T-helper 1 cell treated with Interleukin-12 subunit alpha and Interleukin-12 subunit beta and Interleukin-4 antibody, amounts not matched to agents 30 ng/mL and 1 ng/mL, for 36 hours (primary cell): ENCODE data around the gene HSD17B14. TPM values are rescaled to one million over a fixed set of nuclear protein-coding genes. Genes with fewer than 3 reads are reported as not detected.
"Not testable (repeated sequence)": the region's sequence is repeated elsewhere in the genome, so short reads cannot be mapped to it uniquely, and the experiment has no call there.

Source experiments
- intact Hi-C: fragments of 100-400 bp; cut with micrococcal nuclease; formaldehyde crosslinking; loops from one replicate; pipeline ENCODE4 v1.15.1; 2024
- total RNA-seq: library from RNA; stranded (reverse); gene quantifications from 2 replicates; pipeline ENCODE4 v1.2.3, GENCODE V29; 2022

HSD17B14 gene
- total RNA-seq, 1 donor from 2014 or later, result 1.3 TPM

DNA sequence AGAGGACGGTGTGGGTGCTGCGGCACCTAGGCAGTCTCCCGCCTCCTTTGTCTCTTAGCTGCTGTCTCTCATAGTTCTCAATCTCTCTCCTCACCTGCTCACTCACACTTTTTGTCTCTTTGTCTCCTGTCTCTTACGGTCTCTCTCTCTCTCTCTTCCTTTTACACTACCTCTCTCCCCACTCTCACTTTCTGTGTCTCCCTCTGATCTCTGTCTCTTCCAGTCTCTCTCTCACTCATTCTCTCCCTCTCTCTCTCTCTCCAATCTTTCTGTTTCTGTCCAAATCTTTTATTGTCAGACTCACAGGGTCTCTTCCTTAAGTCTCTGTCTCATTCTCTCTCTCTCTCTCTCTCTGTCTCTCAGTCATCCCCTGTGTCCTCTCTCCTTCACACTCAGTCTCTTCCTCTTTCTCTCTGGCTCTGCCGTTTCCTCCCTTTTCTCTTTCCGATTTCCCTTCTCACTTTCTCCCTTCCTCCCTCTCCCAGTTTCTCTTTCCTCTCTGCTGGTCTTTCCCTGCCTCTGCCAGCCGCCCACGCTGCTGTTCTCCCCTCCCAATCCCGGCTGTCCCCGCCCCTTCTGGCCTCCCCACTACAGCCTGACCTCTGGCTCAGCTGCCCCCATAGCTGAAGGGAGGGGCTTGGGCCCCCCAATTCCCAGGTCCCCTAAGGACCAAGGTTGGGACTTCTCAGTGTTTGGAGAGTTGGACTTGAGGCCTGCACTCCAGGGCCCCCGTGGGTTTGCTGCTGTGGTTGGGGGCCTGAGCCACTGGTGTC lies 32.0 kb upstream of the HSD17B14 start, which contains the start of gene PLEKHA4:
Gene PLEKHA4, minus strand, starts transcription at position 504 of the 773 bp plus-strand sequence. CDS start 997 bp downstream, outside the sequence.
- intact Hi-C loops, result no loop called here

DNA sequence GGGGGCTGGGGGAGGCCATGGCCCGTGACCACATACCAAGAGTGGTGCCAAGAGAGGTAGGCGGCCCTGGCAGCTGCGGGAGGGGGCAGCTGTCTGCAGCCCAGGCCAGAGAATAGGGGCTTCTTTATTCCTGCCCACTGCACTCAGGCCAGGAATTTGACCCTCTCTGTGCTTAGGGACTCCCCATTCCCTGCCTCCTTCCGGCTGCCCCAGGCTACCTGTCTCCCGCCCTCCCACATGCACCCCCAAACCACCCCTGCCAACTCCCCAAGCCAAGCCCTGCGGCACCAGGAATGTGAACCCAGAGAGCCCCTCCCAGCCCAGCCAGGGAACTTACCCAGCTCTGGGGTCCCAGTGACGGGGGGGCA lies 31.4 kb upstream of the HSD17B14 start:
- intact Hi-C loops, result no loop called here

DNA sequence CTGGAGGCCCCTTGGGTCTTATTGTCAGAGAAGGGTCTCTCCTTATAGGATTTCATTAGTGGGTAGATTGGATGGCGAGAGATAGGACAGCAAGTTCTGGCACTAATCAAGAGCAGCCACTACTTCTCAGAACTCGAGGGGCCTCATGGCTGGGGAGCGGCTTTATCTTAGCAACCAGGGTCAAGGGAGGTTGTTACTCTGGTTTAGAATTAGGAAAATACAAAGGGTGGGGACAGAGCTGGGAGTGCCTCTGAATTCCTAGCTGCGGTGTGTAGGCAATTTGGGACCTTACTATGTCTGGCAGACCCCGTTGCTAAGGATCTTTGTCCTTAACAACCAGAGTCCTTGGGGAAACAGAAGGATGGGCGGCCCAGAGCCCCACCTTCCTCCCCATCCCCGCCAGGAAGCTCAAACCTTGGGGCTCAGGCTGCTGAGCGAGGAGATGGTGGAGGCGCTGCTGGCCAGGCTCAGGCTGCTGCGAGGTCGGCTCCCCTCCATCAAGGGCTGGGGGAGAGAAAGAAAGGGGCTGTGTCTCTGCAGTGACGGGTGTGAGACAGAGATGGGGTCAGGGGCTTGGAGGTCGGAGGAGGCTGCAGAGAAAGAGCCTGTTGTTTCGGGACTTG lies 30.9 kb upstream of the HSD17B14 start:
- intact Hi-C loops, result no loop called here

DNA sequence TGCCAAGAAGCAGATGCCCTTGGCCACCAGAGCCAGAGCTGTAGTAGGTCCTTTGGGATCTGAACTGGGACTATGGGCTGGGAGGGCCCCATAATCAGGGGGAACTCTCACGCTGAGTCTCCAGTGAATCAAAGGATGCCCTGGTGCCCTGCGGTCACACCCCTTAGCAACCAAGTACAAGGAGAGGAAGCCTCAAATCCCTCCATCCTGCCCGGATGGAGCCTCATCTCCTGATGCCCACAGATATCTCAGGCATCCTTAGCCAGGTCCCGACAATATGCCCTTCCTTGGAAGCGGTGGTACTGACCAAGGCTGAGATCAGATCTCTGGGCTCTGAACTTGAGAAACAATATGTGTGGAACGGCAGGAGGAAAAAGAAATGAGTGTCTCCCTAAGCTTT lies 30.4 kb upstream of the HSD17B14 start:
- intact Hi-C loops, result no loop called here

DNA sequence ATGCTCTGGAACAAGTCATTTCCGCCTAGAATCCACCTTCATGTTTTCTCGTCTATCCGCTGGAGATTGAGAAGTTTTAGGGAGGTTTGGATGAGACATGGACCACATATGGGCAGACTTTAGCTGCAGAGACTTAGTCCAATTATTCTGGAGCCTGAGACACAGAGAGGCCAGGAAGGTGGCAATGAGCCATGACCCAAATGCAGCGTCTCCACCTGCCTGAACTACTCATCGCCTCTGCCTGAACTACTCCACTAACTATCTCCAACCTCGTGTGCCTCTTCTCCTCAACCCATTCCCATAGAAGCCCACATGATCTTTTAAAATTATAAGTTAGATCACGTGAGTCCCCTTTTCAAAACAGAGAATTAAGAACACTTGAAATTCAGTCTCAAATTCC lies 26.5 kb upstream of the HSD17B14 start:
- intact Hi-C loops, result no loop called here

DNA sequence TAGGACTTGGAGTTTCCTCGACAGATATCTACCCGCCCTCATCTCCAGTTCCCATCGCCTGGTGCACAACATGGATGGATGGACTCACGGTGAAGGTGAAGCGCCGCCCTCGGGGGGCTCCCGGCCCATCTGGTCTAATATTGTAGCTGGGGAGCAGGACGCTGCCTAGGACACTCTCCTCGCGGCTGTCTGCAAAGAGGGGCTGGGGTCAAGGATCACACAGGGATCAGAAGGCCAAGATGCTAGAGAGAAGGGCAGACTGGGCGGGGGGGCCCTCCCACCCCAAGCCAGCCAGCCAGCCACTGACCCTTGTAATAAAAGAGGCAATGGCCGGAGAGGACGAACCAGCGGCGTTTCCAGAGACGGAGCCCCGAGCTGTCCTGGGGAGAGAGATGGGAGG lies 25.0 kb upstream of the HSD17B14 start:
- intact Hi-C loops, result no loop called here

DNA sequence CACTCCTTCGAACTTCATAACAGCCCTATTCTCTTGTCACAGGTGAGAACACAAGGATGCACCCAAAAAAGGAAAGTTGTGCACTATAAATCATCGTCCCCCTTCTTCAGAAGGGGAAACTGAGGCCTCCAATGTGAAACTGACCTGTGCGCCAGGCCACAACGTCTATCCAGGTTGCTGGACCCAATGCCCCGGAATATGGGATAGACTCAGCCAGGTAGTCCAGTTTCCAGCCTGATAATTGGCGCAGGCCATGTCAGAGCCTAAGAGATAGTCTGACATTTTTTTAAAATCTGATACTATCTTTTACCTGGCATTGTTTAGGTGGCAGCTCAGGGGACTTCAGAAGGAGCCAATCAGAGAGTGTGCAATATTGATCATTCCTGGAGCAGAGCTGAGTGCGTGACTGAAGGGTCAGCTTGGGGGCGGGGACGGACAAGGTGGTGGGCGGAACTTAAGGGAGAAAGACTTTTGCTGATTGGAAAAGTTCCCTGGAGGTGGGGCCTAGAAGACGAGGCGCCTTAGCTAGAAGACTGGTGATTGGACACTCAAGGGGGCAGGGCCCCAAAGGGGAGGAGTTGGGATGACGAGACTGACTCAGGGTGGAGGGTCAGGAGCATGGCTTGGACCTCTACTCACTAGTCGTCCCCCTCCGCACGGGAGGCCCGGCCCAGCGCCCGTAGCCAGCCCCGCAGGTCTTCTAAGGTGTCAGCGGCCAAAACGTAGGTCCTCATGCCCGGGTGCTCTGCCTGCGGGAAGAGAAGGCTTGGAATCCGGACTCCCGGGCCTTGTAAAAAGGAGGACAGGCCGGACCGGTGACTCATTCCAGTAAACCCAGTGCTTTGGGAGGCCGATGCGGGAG lies 23.7 kb upstream of the HSD17B14 start:
- intact Hi-C loops, result loop anchor here (1.0 kb wide), 1 partner anchor 12 kb away; the partner anchor contains the start of gene PPP1R15A

DNA sequence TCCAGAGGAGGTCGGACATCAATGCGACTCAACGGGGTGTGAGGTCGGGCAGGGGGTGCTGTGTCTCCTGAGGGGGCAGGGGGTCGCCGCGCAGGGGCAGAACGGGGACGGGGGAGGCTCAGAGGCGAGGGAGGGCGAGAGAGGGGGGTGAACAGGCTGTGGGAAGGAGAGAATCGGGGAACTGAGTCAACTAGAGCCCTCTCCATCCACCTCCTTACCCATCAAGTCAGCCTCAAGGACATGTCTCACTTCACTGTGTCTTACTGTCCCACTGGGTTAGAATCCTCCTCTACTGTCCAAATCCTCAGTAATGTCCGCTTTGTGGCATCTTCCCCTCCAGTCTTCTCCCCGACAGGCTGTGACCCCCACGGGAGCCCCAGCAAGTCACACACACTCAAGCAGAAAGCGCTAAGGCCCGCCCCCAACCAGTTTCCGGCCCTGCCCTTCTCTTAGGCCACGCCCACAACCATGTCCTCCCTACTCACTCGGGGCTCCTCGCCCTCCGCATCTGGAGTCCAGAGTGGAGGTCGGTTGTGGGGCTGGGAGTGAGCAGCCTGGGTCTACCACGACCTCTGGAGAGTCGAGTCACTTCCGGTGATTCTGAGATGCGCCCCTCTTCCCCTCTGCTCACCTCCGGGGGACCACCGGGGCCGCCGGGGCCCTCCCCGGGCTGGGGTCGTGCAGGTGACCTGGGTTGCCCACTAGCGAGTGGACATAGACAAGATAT lies 22.9 kb upstream of the HSD17B14 start:
- intact Hi-C loops, result loop anchor here (1.0 kb wide), 5 partner anchors 13 to 145 kb away; partner anchors contain the start of genes BAX, NUCB1 and PPP1R15A

DNA sequence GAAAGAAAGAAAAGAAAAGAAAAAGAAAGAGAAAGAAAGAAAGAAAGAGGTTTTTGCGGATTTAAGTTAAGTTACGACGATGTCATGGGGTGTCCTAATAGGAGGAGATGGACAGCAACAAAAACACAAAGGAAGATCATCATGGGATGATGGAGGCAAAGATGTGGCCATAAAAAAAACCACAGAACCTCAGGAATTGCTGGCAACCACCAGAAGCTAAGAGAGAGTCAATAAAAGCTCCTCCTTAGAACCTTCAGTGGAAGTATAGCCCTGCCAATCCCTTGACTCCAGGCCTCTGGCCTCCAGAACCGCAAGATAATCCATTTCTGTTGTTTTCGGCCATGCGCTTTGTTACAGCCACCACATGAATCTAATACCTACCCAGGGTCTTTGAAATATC lies 20.6 kb upstream of the HSD17B14 start:
- intact Hi-C loops, result no loop called here

DNA sequence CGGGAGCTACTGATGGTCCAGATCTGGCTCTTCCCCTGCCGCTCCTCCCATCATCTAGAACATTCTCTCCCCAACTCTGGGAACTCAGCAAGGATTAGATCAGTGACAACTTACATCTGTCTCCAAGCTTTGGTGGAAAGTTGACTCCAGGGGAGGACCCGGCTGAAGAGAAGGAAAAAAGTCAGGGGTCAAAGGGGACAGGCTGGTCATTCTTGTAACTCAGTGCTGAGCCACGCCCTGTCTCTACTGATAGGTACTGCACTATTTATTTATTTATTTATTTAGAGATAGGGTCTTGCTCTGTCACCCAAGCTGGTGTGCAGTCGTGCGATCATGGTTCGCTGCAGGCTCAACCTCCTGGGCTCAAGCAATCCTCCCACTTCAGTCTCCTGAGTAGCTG lies 17.8 kb upstream of the HSD17B14 start:
- intact Hi-C loops, result no loop called here

DNA sequence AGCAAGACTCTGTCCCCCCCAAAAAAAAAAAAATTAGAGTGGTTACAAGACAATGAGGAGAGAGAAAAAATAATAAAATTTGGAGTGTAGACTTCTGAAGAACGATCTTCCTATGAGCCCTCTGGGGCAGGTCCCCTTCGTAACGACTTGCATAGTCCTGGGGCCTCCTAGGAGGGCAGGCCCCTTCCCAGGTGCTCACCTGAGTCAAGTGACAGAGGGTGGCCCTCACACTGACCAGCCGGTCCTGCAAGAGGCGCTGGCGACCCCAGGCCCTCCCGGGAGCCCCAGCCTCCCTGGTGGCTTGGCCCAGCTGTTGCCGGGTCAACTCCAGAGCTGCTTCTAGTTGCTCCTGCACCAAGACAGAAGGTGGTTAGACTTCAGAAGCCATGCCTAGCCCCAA lies 17.2 kb upstream of the HSD17B14 start:
- intact Hi-C loops, result no loop called here

DNA sequence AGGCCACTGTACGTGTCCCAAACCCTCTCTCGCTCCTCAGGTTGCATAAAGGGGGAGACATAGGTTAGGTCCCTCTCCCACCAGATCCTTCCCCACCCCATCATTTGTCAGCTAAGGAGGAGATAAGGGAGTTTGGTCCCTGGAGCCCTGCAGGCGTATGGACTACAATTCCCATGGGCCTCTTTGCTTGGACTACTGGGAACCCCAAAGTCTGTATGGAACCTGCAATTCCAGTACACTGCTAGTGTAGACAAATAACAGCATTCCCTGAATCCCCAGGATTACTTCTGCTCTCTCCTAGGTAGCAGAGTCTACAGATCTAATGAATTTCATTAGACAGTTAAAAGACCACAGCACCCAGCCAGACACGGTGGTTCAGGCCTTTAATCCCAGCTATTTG lies 16.0 kb upstream of the HSD17B14 start:
- intact Hi-C loops, result no loop called here

DNA sequence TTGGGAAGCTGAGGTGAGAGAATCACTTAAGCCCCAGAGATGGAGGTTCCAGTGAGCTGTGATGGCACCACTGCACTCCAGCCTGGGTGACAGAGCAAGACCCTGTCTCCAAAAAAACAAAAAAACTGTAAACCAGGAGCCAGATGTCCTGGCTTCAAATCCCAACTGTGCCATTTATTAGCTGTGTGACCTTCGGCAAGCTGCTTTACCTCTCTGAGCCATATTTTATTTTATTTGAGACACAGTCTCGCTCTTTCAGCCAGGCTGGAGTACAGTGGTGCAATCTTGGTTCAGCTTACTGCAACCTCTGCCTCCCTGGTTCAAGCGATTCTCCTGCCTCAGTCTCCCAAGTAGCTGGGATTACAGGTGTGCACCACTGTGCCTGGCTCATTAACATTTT lies 10.4 kb upstream of the HSD17B14 start:
- intact Hi-C loops, result not testable (repeated sequence)

DNA sequence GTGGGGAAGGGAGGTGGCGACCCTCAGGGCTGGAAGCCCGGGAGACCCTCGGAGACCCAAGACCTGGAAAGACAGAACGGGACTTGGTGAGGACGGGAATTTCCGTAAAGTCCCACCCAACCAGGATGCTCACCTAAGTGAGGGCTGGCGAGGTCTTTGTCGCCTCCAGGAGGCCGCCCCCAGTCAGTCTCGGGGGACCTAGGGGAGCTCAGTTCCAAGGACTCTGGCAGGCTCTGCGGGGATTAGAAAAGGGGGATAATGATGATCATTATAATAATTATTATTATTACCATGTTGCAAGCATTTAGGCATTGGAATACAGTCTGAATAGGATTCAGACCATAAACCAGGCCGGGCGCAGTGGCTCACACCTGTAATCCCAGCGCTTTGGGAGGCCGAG lies 9.1 kb upstream of the HSD17B14 start:
- intact Hi-C loops, result no loop called here

DNA sequence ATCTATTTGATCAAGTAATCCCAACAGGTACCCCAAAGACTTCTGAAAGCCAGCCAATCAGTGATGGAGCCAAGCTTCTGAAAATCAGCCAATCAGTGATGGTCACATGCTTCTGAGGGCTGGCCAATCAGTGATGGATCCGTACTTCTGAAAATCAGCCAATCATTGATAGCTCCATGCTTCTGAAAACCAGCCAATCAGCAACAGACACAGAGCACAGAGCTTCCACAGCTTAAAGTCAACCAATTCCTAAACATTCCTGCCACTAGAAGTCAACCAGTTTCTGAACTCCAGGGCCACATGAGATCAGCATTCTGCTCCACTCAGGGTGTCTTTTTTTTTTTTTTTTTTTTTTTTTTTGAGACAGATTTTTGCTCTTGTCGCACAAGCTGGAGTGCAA lies 8.2 kb upstream of the HSD17B14 start:
- intact Hi-C loops, result no loop called here

DNA sequence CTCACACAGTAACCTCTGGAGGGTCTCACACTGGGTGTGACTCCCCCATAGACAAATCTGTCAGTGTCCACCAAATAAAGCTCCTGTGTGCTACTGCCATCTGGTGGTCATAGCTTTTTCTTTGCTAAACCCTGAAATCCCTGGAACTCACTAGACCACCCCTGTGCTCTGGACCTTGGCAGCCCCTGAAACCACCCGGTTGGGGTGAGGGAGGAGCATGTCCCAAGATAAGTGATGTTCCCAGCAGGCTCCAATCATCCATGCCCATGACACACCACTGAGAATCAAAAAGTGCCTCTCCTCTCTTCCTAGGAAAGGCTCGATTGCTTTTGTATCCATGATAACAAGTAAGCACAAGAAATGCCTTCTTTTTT lies 6.5 kb upstream of the HSD17B14 start:
- intact Hi-C loops, result loop anchor here (1.0 kb wide), 4 partner anchors 47 to 196 kb away; partner anchors contain the start of gene CA11

DNA sequence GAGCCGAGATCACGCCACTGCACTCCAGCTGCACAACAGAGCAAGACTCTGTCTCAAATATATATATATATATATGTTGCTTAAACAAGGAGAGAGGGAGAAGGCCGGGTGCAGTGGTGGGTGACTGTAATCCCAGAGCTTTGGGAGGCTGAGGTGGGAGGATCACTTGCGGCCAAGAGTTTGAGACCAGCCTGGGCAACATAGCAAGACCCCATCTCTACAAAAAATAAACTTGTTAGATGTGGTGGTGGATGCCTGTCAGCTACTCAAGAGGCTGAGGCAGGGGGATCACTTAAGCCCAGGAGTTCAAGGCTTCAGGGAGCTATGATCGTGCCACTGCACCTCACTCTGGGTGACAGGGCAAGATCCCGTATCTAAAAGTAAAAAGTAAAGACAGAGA lies 5.3 kb upstream of the HSD17B14 start:
- intact Hi-C loops, result no loop called here

DNA sequence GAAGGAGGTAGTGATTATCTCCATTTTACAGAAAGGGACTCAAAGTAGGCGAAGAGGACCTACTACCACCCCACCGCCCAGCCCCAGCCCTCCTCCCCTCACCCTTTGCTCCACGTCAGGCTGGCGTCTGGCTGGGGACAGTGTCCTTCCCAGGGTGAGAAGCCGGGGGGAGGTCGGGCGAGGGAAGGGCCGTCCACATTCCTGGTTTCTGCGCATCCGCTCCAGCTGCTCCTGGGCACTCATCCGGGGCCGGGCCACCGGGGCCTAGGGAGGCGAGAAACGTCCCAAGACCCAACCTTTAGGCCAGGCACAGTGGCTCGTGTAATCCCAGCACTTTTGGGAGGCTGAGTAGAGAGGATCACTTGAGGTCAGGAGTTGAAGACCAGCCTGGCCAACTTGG lies 4.8 kb upstream of the HSD17B14 start:
- intact Hi-C loops, result no loop called here

DNA sequence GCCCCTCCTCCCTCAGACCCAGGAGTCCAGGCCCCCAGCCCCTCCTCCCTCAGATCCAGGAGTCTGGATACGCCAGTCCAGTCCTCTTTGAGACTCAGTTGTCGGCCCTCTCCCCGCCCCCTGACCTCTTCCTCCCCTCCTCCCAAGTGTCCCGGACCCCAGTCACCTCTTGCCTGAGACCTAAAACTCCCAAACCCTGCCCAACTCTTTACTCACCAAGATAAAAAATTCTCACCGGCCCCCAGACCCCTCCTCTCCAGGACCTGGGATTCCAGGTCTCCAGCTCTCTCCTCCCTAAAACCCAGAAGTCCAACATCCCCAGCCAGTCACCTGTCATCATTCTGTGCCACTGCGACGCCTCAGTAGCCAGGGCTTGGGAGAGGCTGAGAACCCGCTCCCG lies 1.4 kb upstream of the HSD17B14 start:
- intact Hi-C loops, result loop anchor here (1.0 to 10.0 kb wide), 3 partner anchors 35 to 323 kb away; partner anchors contain the start of genes LMTK3, NUCB1 and PPP1R15A

DNA sequence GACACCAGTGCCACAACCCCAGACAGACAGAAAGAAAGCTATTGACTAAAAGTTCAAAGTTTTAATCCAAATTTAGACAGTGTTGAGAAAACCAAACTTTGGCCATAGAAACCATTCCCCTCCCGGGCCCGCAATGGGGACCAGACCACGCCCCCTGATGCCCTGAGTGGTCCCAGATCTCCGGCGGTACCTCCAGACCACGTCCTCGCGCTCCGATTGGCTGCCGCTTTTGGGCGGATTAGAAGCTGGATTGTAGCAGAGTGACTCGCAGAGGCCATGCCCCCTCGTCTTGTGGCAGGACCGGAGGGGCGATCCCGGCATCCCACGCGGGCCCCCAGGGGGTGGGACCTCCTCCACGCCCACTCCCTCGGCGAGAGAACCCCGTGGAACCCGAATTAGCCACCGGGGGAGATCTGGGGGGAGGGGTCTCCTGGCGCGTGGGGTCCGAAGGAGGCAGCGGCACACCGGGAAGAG lies 797 bp upstream of the HSD17B14 start:
- intact Hi-C loops, result loop anchor here (1.0 to 10.0 kb wide), 3 partner anchors 35 to 322 kb away; partner anchors contain the start of genes LMTK3, NUCB1 and PPP1R15A

DNA sequence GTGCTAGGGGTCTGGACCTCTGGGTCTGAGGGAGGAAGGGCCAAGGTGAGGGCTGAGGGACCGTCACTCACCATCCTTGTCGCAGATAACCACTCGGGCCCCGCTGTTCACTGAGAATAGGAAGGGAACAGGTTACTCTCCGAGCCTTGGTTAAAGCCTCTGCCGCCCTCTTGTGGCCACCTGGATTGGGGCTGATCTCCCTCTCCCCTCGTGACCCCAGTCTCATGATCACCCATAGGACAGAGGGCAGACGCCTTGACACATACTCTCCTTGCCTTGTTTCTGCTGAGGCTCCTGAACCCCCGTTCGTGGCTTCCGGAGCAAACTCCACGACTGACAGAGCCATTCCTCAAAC lies 580 bp downstream of the HSD17B14 start:
- intact Hi-C loops, result loop anchor here (1.0 to 10.0 kb wide), 10 partner anchors 19 to 321 kb away; partner anchors contain the start of genes CA11, DHDH, GYS1 and LMTK3
